Smooth muscle cell of bladder (primary cell): ENCODE data around the gene APOH. TPM values are rescaled to one million over a fixed set of nuclear protein-coding genes. Genes with fewer than 3 reads are reported as not detected.

Source experiments
- total RNA-seq: library from RNA; depleted of rRNA; stranded (reverse); fragments of >200 nt; gene quantifications from 2 replicates; pipeline ENCODE4 v1.2.3, GENCODE V29; 2014

The APOH gene
- not detected in 2 replicates for total RNA-seq

GRCh38 chr17:66228887-66229782 is at the start of gene APOH:
APOH (minus strand) TSS chr17:66229415; CDS start chr17:66229379, 36 bp downstream.

DNA sequence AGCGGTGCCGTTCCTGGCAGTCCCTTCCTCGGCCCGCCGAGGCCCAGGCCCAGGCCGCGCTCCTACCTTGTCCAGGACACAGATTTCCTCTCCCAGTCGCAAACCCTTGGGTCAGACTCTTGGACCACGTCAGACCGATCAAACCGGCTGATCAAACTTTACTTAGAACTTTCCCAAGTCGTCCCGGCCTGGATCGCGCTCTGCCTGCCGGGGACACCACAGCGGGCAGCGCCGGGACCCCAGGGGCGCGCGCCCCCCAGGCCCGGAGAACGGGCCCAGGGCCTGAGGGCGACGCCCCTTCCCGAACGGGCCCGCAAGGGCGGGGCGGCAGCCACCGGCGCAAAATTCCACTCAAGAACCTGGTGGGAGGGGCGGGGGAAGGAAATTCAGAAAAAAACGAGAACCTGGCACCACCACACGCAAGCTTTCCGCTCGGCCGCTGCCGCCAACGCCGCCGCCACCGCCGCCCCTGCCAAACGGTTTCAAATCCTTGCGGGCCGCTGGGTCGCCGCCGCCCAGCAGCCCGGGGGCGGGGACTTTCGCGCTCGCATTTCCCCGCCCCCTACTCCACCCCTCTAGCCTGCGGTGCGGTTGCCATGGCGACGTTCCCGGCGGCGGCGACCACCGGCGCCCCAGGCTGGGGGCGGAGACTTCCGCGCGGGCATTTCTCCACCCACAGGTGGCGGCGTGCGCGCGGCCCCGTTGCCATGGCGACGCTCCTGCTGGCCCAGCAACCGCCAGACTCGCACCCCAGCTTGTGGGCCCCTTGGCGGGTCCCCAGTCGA is 37.4 kb downstream of the APOH start, which contains the start of gene CEP112:
TSS of gene CEP112 (minus strand) at position 541 of the 785 bp plus-strand sequence.

Other genes with a start within 250 kb of the APOH start
- gene CEP112, start 37.3 kb downstream of the APOH start, total RNA-seq: 5.4 and 7.5 TPM in 2 replicates
- 23.8 and 31.8 TPM in 2 replicates for gene PRKCA, start 73.2 kb upstream of the APOH start, total RNA-seq